Caco-2 (cell line): ENCODE results near the gene USP26. TPM values are rescaled to one million over a fixed set of nuclear protein-coding genes. Genes with fewer than 3 reads are reported as not detected.

Source experiments
- BruUV-seq: library from RNA; stranded (reverse); fragments of 400-500 nt; replicated peaks from 2 replicates; lab custom pipeline; 2021; lab: Mats Ljungman, UMichigan
- CTCF ChIA-PET: fragments of 300-600 bp; sonication (Branson Sonifier 250); formaldehyde crosslinking; loops from one replicate; lab custom pipeline; 2022; ENCODE audit warnings: antibody characterized with exemption; lab: Charles Lee
- POLR2A ChIA-PET: fragments of 300-600 bp; sonication (Branson Sonifier 250); formaldehyde crosslinking; loops from one replicate; lab custom pipeline; 2022; ENCODE audit warnings: antibody characterized with exemption; lab: Charles Lee
- DNase-seq, 2 experiments: peaks; one replicate each; pipeline versions ENCODE4 v3.0.0 to v3.0.0-alpha.2; 2020 to 2022
- H3K27me3 ChIP-seq: replicated peaks from 2 replicates; pipeline ENCODE4 v1.6.0; 2011; ENCODE audit warnings: low read length; ENCODE audit not compliant: control insufficient read depth, insufficient read depth
- H3K36me3 ChIP-seq: 2 replicates; pipeline ENCODE4 v1.5.1; 2011; ENCODE audit warnings: low read length; ENCODE audit not compliant: control insufficient read depth, insufficient read depth
- H3K4me1 ChIP-seq: fragments of 250-450 bp; sonication (Bioruptor Pico); 2 replicates; pipeline ENCODE4 v1.5.1; 2020; ENCODE audit warnings: mild to moderate bottlenecking
- H3K4me3 ChIP-seq: 2 replicates; pipeline ENCODE4 v1.5.1; 2011; ENCODE audit warnings: low read depth, mild to moderate bottlenecking, control low read depth, low read length
- H3K9me3 ChIP-seq: fragments of 250-450 bp; sonication (Bioruptor Pico); 2 replicates; pipeline ENCODE4 v1.5.1; 2020; ENCODE audit warnings: mild to moderate bottlenecking, moderate library complexity
- H3K27ac Mint-ChIP-seq: one replicate; pipeline ENCODE4 v1.8.0; 2022; ENCODE audit warnings: mixed read lengths; ENCODE audit not compliant: unreplicated experiment
- H3K27me3 Mint-ChIP-seq: one replicate; pipeline ENCODE4 v1.8.0; 2022; ENCODE audit warnings: mixed read lengths; ENCODE audit not compliant: insufficient read depth, unreplicated experiment
- H3K36me3 Mint-ChIP-seq: one replicate; pipeline ENCODE4 v1.8.0; 2022; ENCODE audit warnings: mild to moderate bottlenecking, mixed read lengths; ENCODE audit not compliant: insufficient read depth, unreplicated experiment
- H3K4me1 Mint-ChIP-seq: one replicate; pipeline ENCODE4 v1.8.0; 2022; ENCODE audit warnings: low read depth, mixed read lengths; ENCODE audit not compliant: unreplicated experiment
- H3K4me3 Mint-ChIP-seq: one replicate; pipeline ENCODE4 v1.8.0; 2022; ENCODE audit warnings: mild to moderate bottlenecking, moderate library complexity, mixed read lengths; ENCODE audit not compliant: unreplicated experiment
- H3K9me3 Mint-ChIP-seq: one replicate; pipeline ENCODE4 v1.8.0; 2022; ENCODE audit warnings: mixed read lengths; ENCODE audit not compliant: unreplicated experiment
- intact Hi-C: fragments of 100-400 bp; cut with micrococcal nuclease; formaldehyde crosslinking; loops from one replicate; pipeline ENCODE4 v1.10.0; 2022; ENCODE audit not compliant: unreplicated experiment
- total RNA-seq: library from RNA; stranded (reverse); gene quantifications from 2 replicates; pipeline ENCODE4 v1.2.3, GENCODE V29; 2022
- TF ChIP-seq, protein P1 (sequence below), 2 experiments: fragments of 200-600 bp in 1 of 2; IDR thresholded peaks; 1 replicate in 1 of 2; 2 replicates in 1 of 2; pipeline versions ENCODE4 v1.5.1 to v1.8.0; 2011 to 2022; ENCODE audit warnings: antibody characterized with exemption in 1 of 2, control low read depth in 1 of 2, inconsistent platforms in 1 of 2, low read depth in 1 of 2, low read length in 1 of 2, mild to moderate bottlenecking in 1 of 2, moderate library complexity in 1 of 2; ENCODE audit not compliant: insufficient read depth in 1 of 2, severe bottlenecking in 1 of 2, unreplicated experiment in 1 of 2

The USP26 gene
- total RNA-seq, 1 experiment from 2014 or later: not detected

DNA sequence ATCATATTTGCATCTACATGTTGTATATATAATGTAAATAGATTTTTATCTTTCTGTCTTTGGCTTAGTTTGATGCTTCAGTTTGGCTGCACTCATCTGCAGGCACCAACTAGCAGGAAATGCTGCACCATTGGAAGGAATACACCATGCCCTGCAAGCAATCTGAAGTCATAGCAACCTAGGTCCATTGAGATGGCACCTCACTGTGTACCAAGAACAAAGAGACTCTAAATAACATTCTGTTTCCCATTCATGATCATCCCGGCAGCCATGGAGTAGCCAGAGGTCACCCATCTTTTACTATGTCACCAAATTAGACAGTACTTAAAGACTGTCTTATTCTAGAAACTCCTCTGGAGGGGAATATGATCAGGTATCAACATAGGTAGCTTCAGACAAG, 97.7 kb downstream of the USP26 start:
- no TSS peak for BruUV-seq
- CTCF ChIA-PET: no interaction called here
- POLR2A ChIA-PET: no interaction called here
- intact Hi-C loops: no loop called here
- H3K27ac Mint-ChIP-seq: no peak overlapping the region
- Histone ChIP-seq H3K4me3 (no peak overlapping the region), H3K27me3 (no peaks in the 10 kb centered on the region), H3K4me1 (no peaks in the 10 kb centered on the region), H3K36me3 (no peaks in the 10 kb centered on the region), H3K9me3 (no peaks in the 10 kb centered on the region)
- TF ChIP-seq, protein P1, sequence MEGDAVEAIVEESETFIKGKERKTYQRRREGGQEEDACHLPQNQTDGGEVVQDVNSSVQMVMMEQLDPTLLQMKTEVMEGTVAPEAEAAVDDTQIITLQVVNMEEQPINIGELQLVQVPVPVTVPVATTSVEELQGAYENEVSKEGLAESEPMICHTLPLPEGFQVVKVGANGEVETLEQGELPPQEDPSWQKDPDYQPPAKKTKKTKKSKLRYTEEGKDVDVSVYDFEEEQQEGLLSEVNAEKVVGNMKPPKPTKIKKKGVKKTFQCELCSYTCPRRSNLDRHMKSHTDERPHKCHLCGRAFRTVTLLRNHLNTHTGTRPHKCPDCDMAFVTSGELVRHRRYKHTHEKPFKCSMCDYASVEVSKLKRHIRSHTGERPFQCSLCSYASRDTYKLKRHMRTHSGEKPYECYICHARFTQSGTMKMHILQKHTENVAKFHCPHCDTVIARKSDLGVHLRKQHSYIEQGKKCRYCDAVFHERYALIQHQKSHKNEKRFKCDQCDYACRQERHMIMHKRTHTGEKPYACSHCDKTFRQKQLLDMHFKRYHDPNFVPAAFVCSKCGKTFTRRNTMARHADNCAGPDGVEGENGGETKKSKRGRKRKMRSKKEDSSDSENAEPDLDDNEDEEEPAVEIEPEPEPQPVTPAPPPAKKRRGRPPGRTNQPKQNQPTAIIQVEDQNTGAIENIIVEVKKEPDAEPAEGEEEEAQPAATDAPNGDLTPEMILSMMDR (IDR thresholded peaks at IDR 0.05; ENCODE audit: insufficient read depth in 1 of 2, low read depth in 1 of 2, low read length in 1 of 2, severe bottlenecking in 1 of 2, unreplicated experiment in 1 of 2): no peak
- no peak overlapping the region for H3K4me3 Mint-ChIP-seq
- no peaks in the 10 kb centered on the region for H3K4me1 Mint-ChIP-seq
- no peaks in the 10 kb centered on the region for H3K9me3 Mint-ChIP-seq
- no peaks in the 10 kb centered on the region for H3K36me3 Mint-ChIP-seq
- peaks cover 4% of the 10 kb centered on the region for H3K27me3 Mint-ChIP-seq
- DNase-seq: no peak

DNA sequence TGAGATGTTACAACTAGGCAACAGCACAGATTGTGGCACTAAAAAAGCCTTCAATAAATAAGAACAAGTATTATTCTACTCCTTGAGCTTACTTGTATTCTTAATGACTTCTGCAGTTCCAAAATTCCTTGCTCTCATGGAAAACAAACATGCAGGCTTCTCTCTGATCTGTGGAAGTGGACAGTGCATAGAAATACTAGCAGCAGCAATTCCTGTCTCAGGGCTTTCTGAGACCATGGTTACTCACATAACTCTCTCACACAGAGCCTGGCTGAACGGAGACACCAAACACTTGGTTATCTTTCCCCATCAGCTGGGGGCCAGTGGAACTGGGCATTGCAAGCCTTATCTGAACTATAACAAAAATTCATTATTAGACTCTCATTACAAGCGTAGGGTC, 106.1 kb downstream of the USP26 start:
- DNase-seq: no peak
- H3K36me3 ChIP-seq: no peaks in the 10 kb centered on the region
- H3K27me3 Mint-ChIP-seq: no peaks in the 10 kb centered on the region
- no peaks in the 10 kb centered on the region for H3K9me3 Mint-ChIP-seq
- ChIA-PET CTCF (no interaction called here), POLR2A (no interaction called here)
- no peaks in the 10 kb centered on the region for H3K27me3 ChIP-seq
- no peaks in the 10 kb centered on the region for H3K4me1 Mint-ChIP-seq
- no peaks in the 10 kb centered on the region for H3K36me3 Mint-ChIP-seq
- no peak overlapping the region for H3K4me3 ChIP-seq
- intact Hi-C loops: no loop called here
- H3K4me1 ChIP-seq: no peaks in the 10 kb centered on the region
- no peak overlapping the region for H3K27ac Mint-ChIP-seq
- H3K4me3 Mint-ChIP-seq: no peak overlapping the region
- no TSS peak for BruUV-seq
- TF ChIP-seq, protein P1 (IDR thresholded peaks at IDR 0.05; ENCODE audit: insufficient read depth in 1 of 2, low read depth in 1 of 2, low read length in 1 of 2, severe bottlenecking in 1 of 2, unreplicated experiment in 1 of 2): no peak
- no peaks in the 10 kb centered on the region for H3K9me3 ChIP-seq

DNA sequence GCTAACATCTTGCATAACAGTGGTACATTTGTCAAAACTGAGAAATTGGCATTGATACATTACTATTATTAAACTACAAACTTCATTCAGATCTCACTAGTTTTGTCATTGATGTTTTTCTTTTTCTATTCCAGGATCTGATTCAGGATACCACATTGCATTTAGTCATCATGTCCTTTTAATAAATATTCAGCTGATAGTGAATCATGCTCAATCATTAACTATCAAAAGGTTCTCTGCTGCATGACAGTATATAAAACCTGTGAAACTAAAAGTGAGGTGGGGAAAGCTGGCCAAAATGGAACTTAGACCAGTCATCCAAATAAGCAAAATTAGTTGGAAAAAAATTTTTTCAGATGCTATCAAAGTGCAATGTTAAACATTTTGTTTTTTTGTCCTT, 110.4 kb downstream of the USP26 start:
- Mint-ChIP-seq H3K4me1 (no peaks in the 10 kb centered on the region), H3K9me3 (no peaks in the 10 kb centered on the region), H3K4me3 (no peak overlapping the region), H3K27ac (no peak overlapping the region), H3K36me3 (no peaks in the 10 kb centered on the region), H3K27me3 (peaks cover 3% of the 10 kb centered on the region)
- no peaks in the 10 kb centered on the region for H3K27me3 ChIP-seq
- H3K4me1 ChIP-seq: no peaks in the 10 kb centered on the region
- TF ChIP-seq, protein P1 (IDR thresholded peaks at IDR 0.05; ENCODE audit: insufficient read depth in 1 of 2, low read depth in 1 of 2, low read length in 1 of 2, severe bottlenecking in 1 of 2, unreplicated experiment in 1 of 2): no peak
- no peak for DNase-seq
- CTCF ChIA-PET: no interaction called here
- H3K36me3 ChIP-seq: no peaks in the 10 kb centered on the region
- POLR2A ChIA-PET: no interaction called here
- intact Hi-C loops: no loop called here
- H3K9me3 ChIP-seq: no peaks in the 10 kb centered on the region
- BruUV-seq: no TSS peak
- no peak overlapping the region for H3K4me3 ChIP-seq
